GM19463 (cell line): ENCODE results near the gene S100PBP.

ENCODE experiments used
- ATAC-seq: cut with Tn5 transposase; IDR thresholded peaks from one replicate; pipeline ENCODE4 v1.9.1; 2021; ENCODE audit warnings: mild to moderate bottlenecking, moderate library complexity; ENCODE audit not compliant: unreplicated experiment

Gene S100PBP

DNA sequence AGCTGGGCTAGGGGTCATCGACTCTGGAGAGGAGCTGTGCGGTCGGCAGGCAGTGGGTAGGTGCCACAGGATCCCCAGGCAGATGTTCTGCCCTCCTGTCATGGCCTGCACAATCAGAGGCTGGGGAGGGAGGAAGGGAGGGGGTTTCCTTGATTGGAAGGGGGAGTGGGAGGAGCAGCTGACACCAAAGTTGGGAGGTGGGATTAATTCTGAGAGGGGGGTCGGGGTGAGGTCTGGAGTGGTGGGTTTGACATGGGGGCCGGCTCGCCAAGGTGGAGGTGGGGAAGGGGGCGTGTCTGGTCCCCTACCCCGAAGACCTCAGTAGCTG lies 68.2 kb downstream of the S100PBP start:
- no peak for ATAC-seq

DNA sequence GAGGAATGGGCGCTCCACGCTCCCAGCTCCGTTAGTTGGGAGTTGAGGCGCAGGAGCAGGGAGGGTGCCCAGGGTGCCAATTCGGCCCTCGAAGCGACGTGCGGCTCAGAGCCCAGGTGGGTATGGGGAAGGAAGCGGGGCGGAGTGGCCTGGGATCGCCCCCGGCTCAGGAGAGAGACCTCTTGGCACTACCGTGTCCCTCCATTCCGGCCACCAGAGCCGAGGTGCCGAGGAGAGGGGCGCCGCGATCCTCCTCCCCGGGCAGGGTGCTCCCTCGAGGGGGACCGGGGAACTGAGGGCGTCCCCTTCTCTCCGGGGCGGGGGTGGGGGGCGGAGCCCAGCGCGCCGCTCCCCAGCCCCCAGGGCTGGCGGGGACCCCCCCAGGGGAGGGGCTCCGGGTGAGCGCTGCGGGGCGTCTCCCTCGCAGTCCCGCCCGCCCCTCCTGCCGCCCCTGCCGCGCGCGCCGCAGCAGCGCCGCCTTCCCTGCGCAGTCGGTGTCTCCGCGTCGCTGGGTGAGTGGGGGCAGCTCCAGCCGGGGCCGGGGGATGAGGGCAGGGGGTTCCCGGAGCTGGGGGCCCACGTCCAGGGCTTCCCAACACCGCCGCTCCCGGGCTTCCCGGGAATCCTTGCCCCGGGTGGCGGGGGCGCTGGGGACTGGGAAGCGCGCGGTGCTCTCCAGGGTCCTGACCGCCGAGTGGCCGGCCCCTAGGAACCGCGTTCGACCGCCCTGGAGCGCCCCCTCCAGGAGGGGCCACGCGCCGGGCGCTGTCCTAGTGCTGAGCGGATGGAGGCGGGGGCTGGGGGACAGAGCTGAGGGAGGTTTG lies 68.8 kb downstream of the S100PBP start, which contains the start of gene HPCA:
Gene HPCA, plus strand, starts transcription at position 488 of the 824 bp plus-strand sequence. CDS start 2,408 bp downstream, outside the sequence.
- ATAC-seq: no peak

DNA sequence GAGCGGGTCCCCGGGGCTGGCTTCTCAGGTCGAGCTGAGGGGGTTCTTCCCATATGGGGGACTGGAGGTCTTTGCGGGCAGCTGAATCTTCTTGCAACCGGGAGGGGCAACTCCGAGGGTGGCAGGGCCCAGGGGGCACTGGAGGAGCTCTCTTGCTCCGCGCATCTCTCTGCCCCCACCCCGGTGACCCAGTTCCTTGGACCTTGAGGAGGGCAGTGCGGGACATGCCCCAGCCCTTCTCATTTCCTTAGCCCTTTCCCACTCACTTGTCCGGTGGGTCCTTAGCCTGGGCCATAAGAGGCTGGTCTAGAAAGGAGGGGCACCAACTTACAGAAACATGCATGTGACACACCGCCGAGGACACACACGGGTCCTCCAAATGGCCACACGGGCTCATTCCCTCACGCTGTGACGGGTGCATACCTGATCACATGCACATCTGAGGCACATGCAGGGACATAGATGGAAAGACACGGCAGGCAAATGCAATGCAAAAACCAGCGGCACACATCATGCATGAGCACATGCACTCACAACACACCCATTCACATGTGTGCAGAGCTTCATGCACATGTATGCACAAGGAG lies 69.5 kb downstream of the S100PBP start:
- no peak for ATAC-seq

DNA sequence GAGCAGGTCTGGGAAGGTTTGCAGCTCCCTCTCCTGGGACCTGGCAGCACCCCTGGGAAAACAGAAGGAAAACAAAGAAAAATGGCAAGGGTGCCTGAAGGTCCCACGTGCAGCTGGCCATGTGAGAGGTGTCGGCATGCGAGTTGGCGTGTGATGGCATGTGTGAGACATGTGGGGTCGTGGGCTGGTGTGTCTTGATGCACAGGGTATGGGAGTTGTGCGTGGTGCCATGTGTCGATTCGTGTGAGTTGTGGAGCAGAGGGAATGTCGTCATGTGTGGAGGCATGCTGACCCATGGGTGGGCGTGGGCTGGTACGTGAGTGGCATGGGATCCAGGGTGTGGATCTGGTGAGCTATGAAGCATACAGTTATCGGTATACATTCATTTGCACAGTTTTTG lies 70.2 kb downstream of the S100PBP start:
- no peak for ATAC-seq

DNA sequence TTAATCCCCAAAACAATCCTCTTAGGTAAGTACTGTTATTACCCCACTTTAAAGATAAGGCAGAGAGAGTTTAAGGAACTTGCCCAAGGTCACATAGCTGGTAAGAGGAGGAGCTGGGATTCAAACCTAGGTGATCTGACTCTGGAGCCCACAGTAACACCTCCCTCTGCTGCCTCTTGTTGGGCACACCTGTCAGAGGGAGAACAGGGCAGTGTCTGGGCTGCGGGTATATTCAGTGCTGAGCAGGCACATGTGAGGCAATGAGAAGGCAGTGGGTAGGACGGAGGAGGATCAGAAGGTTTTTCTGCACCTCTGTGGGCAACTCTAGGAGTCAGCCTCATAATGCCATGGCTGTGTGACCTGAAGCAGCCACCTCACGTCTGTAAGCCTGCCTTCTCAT lies 70.7 kb downstream of the S100PBP start:
- ATAC-seq: no peak

DNA sequence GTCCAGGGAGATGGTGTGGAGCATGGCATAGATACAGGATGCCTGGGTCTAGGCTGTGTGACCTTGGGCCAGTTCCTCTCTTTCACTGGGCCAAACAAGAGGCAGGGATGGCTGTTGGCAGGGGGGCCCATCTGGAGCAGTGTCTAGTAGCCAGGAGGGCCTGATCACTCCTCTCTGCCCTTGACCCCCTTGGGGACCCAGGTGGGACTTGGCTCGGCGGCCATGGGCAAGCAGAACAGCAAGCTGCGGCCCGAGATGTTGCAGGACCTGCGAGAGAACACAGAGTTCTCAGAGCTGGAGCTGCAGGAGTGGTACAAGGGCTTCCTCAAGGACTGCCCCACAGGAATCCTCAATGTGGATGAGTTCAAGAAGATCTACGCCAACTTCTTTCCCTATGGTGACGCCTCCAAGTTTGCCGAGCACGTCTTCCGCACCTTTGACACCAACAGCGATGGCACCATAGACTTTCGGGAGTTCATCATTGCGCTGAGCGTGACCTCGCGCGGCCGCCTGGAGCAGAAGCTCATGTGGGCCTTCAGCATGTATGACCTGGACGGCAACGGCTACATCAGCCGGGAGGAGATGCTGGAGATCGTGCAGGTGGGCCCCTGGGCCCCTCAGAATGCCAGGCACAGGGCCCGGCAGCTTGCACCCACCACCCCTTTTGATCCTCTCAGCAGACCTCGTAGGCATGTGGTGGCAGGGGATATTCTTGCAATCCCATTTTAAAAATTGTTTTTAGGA lies 71.4 kb downstream of the S100PBP start:
- no peak for ATAC-seq

DNA sequence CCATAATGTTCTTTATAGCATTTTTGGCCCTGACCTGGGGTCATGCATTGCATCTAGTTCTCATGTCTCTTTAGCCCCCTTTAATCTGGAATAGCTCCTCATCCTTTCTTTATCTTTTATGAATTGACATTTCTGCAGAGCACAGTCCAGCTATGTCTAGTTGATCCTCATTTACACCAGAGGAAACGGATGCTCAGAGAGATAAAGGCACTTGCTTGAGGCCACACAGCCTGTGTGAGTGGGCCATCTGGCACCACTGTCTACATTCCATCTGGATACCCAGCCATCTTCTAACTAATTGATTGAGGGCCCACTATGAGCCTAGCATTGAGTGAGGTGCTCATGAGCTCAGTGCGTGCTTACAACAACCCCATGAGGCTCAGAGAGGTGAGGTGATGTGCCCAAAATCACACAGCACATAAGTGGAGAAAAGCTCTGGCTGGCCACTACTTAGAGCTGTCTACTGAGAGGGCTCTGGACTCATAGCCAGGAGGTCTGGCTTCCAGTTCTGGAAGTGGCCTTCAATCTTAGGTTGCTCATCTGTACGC lies 72.4 kb downstream of the S100PBP start:
- no peak for ATAC-seq

DNA sequence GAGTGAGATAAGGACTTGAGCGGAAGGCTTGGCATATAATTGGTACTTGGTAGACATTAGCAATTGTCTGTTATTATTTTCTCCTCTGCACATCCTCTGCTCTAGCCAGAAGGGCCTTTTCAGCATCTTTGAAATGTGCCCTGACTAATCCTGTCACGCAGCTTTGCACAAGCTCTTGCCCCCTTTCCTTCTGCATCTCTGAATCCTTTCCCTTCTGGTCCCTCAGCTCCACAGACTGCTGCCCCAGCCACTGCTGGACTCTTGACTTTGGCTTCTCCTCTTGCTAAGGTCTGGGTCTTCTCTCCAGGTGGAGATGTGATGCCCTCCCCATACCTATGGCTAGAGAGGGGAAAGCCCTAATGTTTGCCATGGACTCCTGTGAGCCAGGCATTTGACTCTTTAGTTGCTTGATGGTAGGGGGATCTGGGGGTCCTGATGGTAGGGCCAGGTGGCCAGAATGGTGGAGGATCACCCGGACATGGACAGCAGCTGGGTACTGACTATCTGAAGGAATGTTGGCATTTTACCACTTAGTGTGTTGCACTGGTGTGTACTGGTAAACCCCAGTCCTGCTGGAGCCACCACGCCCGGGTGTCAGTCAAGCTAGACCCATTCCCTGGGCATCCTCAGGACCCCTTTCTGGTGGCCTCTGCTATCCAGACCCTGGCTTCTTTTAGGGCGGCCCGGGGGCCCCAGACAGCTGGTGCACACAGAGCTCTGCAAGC lies 73.2 kb downstream of the S100PBP start:
- no peak for ATAC-seq

DNA sequence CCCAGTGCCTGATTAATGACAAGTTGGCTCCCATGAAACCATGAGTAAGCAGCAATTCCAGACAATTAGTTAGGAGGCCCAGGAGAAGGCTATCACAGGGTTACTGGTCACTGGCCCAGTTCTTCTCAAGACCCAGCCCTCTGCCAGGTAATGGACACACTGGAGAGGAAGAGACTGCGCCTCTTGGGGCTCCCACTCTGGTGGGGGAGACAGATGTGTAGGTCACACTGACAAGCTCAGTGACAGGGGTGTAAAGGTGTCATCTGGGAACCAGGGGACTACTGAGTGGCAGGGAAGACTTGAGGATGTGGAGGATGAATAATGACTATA lies 73.8 kb downstream of the S100PBP start:
- no peak for ATAC-seq

DNA sequence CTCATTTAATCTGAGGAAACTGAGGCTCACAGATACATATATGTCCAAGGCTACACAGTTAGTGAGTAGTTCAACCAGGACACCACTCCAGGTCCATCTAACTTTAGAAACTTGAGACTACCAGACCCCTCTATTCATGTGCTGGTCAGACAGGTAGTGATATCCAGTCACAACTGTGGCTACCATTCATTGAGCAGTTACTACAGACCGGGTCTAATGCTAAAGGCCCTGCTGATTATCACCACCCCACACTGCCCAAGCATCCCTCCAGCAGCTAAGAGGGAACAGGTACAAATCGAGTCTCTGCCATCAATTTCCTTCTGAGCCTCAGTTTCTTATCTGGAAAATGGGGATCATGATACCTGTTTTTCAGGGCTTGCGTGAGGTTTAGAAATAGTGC lies 74.2 kb downstream of the S100PBP start:
- no peak for ATAC-seq

DNA sequence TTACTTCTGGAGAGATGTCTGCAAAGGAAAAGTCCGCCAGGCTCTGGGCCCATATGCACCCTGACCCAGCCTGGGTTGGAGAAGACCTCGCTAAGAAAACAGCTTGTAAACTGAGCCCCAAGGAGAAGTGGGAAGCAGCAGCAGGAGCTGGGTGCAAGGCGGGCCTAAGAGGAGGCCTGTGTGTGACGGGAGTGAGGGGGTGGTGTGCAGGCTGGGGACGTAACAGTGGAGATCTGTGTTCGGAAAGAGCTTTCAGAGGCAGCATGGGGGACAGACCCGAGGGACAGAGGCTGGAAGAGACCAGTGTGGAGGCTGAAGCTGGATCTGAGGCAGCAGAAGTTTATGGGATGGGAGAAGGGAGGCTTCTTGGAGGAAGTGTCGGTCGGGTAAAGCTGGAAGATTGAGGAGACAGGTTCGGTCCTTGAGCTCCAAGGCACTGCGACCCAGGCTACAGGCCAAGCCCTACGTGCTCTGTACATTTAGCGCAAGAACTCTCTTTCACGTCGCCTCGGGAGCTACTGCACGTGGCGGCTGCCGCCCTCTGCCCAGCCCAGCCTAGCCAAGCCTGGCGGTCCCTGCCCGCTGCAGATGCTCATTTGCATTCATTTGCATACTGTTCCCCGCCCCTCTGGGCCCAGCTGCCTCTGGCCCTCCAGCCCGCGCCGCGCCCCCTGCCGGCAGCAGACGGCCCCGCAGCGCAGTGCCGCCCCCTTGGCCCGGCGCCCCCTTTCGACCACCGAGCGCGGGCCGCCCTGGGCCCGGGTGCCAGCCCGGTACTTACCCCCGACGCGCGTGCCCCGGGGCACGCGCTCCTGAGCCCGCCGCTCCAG lies 75.1 kb downstream of the S100PBP start:
- ATAC-seq: no peak

DNA sequence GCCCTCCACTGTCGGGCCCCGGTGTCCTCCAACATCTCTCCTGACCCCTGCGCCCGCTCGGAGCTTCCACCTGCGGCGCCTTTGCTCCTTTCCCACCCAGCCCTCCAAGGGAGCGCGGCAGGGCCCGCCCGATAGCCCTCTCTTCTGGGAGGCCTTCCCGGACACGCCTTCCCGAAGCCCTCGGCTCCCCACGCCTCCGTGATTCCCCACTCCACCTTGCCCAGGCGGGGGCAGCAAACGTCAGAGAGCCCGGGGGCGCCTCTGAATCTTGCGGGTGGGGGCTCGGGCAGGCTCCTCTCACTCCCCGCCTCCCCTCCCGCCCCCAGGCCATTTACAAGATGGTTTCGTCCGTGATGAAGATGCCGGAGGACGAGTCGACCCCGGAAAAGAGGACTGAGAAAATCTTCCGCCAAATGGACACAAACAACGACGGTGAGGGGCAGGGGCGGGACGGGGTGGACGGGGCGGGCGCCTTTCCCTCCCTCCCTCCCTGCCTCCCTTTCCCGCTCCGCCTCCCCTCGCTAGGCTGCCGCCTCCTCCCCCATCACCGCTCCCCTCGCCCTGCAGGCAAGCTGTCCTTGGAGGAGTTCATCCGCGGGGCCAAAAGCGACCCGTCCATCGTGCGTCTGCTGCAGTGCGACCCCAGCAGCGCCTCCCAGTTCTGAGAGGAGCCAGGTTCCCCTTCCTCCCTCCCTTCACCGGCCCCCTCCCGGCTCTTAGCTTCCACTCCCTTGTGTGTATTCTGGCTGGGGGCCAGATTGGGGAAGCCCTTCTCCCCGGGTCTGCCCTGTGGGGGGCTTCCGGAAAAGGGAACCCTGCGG lies 76.0 kb downstream of the S100PBP start:
- no peak for ATAC-seq

DNA sequence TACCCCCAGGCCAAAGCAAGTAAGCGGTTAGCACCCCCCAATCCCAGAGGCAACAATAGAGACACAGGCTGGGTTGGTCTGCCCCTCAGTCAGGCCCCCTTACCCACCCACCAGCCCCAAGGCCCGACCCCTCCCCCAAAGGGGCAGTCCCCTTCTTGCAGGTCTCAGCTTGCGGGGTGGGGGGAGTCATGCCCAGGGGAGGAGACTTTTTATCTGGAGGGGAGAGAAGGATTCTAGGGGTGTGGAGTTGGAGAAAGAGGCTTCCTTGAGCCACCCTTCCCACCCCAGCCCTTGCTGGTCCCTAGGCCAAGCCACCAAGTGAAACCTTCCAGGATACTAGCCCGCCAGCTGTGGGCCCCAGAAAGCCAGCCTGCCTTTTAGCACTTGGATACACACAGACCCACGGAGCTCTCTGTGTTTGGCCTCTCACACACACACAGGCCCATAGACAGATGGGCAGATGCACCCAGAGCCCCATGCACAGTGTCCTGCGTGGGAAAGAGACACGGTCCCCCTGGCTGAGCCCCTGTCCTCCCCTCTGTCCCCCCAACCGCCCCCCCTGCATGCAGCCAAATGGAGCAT lies 76.7 kb downstream of the S100PBP start:
- no peak for ATAC-seq

DNA sequence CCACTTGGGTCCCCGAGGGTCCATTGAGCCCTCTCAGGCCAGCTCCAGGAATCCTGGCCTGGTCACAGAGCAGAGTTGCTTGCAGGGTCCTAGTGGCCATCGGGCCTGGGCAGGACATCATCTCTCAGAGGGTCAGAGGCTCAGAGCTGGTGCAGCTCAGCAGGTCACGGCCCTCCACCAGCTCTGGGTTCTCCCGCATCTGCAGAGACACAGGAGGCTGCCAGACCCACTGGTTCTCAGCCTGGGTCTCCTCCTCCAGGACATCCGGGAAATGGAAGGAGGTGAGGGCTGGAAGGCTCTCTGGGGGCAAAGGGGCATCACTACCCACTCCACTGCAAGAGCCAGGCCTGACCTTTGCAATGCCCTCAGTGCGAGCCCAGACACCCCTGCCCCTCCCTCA lies 77.2 kb downstream of the S100PBP start:
- no peak for ATAC-seq

DNA sequence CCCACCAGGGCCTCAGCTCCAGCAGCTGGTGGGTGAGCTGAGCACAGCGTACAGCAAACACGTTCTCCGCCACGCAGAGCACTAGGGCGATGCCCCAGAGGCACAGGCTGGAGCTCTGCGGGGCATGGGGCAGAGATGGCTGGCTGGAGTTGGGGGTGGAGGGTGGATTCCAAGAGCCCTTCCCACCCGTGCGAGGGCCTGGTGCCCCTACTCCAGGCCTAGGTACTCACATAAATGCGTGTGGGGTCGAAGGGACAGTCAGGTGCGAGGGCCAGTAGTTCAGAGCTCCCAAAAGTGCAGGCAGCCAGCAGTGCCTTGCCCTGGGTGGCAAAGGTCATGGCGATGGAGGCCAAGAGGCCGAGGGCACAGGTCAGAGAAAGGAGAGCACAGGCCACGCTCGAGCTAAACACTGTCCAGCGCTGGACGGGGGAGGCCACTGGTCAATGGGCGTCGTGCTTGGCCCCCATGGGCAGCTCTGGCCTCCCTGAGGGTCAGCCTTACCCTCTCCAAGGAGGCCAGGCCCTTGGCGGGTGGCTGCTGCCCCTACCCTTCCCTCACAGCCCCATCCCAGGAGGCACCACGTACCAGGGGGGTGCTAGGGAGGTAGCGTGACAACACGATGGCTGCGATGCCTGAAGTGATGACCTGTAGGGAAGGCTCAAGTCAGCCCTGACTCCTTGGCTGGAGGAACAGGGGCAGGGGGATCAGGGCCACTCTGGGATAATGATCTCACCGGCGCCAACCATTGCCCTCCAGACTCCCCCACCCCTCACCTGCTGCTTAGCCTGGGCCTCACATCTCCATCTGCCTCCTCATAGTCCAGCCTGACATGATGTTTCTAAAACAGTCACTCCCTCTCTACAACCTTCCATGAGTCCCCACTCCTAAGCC lies 78.1 kb downstream of the S100PBP start:
- ATAC-seq: no peak

DNA sequence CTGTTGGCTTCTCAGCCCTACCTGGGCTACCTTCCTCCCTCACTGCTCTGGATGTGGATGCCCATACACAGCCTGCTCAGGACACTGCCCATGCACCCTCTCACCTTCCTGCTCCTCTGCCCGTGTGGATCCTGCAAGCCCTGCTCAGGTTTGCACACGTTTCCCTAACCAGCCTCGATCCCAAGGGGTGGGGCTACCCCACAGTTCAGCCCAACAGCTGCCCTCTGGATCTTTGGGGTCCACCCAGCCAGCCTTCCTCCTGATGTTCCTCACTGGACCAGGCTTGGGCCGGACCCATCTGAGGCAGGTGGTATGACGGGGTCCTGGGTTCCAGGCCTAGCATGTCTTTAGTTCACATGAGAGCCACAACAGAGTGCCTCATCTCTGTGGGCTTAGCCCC lies 79.0 kb downstream of the S100PBP start:
- ATAC-seq: no peak

DNA sequence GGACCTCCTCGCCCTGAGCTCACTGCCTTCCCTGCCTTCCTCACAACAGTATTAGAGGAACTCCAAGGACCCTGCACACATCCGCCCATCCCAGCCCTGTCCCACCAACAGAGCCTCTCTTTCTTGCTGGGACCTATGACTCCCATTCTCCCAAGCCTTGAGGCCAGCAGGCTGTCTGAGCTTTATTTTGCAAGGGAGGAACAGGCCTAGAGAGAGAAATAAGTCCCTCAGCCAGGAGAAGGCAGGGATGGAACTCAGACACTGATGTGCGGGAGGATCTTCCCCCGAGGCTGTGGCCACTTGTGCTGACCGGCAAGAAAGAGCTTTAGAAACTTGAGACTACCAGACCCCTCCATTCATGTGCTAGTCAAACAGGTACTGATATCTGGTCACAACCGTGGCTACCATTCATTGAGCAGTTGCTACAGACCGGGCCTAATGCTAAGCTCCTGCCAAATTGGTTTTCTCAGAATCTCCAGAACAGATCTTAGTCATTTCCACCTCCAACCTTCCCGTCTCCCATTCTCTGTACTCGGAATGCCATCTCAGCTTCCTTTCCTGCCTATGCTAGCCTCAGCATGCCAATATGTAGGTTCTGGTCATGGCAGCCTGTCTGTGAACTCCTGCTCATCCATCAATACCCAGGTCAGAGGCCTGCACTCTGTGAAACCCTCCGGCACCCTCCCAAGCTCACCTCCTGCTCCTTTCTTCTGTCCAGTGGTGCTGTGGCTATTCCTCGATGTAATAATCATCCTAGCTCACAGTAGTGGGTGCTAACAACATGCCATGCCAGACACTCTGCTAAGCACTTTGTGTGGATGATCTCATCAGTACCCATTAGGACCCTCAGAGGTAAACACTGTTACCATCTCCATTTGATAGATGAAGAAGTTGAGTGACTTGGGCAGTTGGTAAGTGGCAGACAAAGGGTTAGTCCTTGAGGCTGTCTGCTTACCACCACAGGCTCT lies 79.9 kb downstream of the S100PBP start:
- no peak for ATAC-seq
